Measurements from ENCODE around the gene HIF3A. TPM values are rescaled to one million over a fixed set of nuclear protein-coding genes. Genes with fewer than 3 reads are reported as not detected.

Gene HIF3A
- total and polyA plus RNA-seq, 2 of the 8 experiments (the other 6 are each of a cell fraction or from before 2014, with no cell fraction given) = 38.6 to 38.8 TPM

DNA sequence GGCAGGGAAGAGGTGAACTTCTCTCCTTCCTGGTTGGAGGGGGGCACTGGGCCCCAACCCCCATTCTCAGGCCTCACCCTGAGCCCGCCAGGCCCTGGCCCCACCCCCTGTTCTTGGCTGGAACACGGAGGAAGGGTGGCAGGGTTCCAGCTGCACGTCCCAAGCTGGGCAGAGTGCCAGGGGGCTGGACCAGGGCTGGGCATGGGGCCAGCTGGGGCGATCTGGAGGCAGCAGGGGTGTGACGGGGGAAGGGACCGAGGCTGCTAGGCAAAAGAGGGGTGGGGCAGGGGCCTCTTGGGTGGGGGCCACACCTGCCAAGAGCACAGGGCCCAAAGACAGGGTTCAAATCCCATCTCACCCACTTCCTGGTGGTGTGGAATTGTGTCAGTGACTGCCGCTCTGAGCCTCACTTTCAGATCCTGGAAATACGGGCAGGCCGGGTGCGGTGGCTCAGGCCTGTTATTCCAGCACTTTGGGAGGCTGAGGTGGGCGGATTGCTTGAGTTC is 2.2 kb downstream of the HIF3A start:
- Histone ChIP-seq H2BK120ac (replicated peaks; ENCODE audit: low read depth, low read length) (no peak overlapping the region), H2BK5ac (ENCODE audit: low read depth, low read length) (no peak overlapping the region), H3K36me3 (ENCODE audit: control insufficient read depth in 2 of 4, insufficient read depth in 4 of 4, low read length in 3 of 4) (no peaks in the 10 kb centered on the region), H3K56ac (replicated peaks; ENCODE audit: insufficient read length, low read depth, low read length) (no peak overlapping the region), H2BK15ac (ENCODE audit: low read length) (no peak overlapping the region), H2BK20ac (ENCODE audit: low read length) (no peak overlapping the region), H3K18ac (ENCODE audit: extremely low read depth, low read length) (no peak overlapping the region), H4K8ac (ENCODE audit: extremely low read depth, insufficient read depth, low read length) (no peak overlapping the region), H3K4me3 (ENCODE audit: extremely low read depth in 1 of 4, insufficient read depth in 2 of 4, low read depth in 3 of 4, low read length in 4 of 4) (peak overlapping the region in 2 of 4 experiments; percentile 26 to 88; a peak in 3 of 8 replicates), H3K9ac (replicated peaks in 1 of 4; ENCODE audit: extremely low read depth in 1 of 4, low read depth in 3 of 4, low read length in 3 of 4) (no peak overlapping the region), H3K27ac (ENCODE audit: low read depth, low read length) (no peak overlapping the region), H2BK12ac (ENCODE audit: low read depth, low read length) (no peak overlapping the region), H3K4ac (replicated peaks; ENCODE audit: insufficient read length, low read depth, low read length) (no peak overlapping the region), H3K79me2 (ENCODE audit: control insufficient read depth in 1 of 2, insufficient read depth in 2 of 2, low read length in 2 of 2) (peaks cover 0 to 2% of the 10 kb centered on the region in 2 experiments; a peak in 1 of 4 replicates), H3K4me2 (ENCODE audit: insufficient read depth in 1 of 2, low read depth in 2 of 2, low read length in 2 of 2) (peak overlapping the region; percentile 81 to 88), H3K27me3 (replicated peaks in 1 of 4; ENCODE audit: control insufficient read depth in 3 of 4, extremely low read depth in 1 of 4, insufficient read depth in 3 of 4, low read length in 3 of 4) (peaks cover 0 to 2% (median 0%) of the 10 kb centered on the region in 4 experiments; a peak in 1 of 7 replicates), H2AFZ (ENCODE audit: low read length) (no peak overlapping the region), H3K23ac (ENCODE audit: insufficient read length) (no peak overlapping the region), H4K5ac (ENCODE audit: insufficient read length, low read depth, low read length) (no peak overlapping the region), H2AK5ac (ENCODE audit: low read depth, low read length) (no peak overlapping the region), H3K14ac (ENCODE audit: insufficient read length) (no peak overlapping the region), H3K79me1 (ENCODE audit: low read depth, low read length) (no peaks in the 10 kb centered on the region), H4K20me1 (replicated peaks in 1 of 2; ENCODE audit: control insufficient read depth in 1 of 2, insufficient read depth in 2 of 2, low read length in 2 of 2) (peaks cover 0 to 3% of the 10 kb centered on the region in 2 experiments), H4K91ac (replicated peaks; ENCODE audit: insufficient read length, low read length) (no peak overlapping the region), H3K9me3 (ENCODE audit: insufficient read depth in 2 of 2, low read depth in 1 of 2, low read length in 1 of 2) (no peaks in the 10 kb centered on the region), H3K4me1 (replicated peaks in 1 of 4; ENCODE audit: control insufficient read depth in 3 of 4, insufficient read depth in 4 of 4, low read length in 3 of 4) (peaks cover 6 to 44% (median 34%) of the 10 kb centered on the region in 4 experiments), H3K23me2 (ENCODE audit: low read depth, low read length) (peaks cover 13% of the 10 kb centered on the region)
- FAIRE-seq = no peak
- 62% methylated on average over 10 of the region's 11 CpGs; no CpG with 5 or more reads in 1 of the 2 experiments for WGBS, 2 experiments (ENCODE audit: extremely low coverage in 1 of 2, insufficient coverage in 1 of 2, insufficient read length in 1 of 2, insufficient replicate concordance in 2 of 2, low coverage in 1 of 2, low lambda C conversion rate in 2 of 2, missing lambda C conversion rate in 1 of 2)
- DNase-seq (ENCODE audit: low read depth in 1 of 2, low spot score in 2 of 2) = no peak
- ChIA-PET CTCF (ENCODE audit: partially characterized antibody) (interaction anchor here (1.0 to 15.4 kb wide), 6 partner anchors 9 to 209 kb away, joined by 3 to 145 read pairs (median 5); no protein-coding TSS in a partner anchor), POLR2A (ENCODE audit: partially characterized antibody) (interaction anchor here (1.5 kb wide), 1 partner anchor 20 kb away, joined by 3 read pairs; no protein-coding TSS in a partner anchor)
- TF ChIP-seq EGR1 (IDR thresholded peaks at IDR 0.05; ENCODE audit: borderline replicate concordance, low read depth, low read length) (no peak), MAX (IDR thresholded peaks at IDR 0.05) (no peak), SIRT6 (IDR thresholded peaks at IDR 0.05; ENCODE audit: low read length) (no peak), ATF2 (IDR thresholded peaks at IDR 0.05; ENCODE audit: low read length) (no peak), JUN (IDR thresholded peaks at IDR 0.05; ENCODE audit: low read depth, low read length) (no peak), ZNF274 (IDR thresholded peaks at IDR 0.05; ENCODE audit: borderline replicate concordance, extremely low read depth, low read length) (no peak), CHD1 (IDR thresholded peaks at IDR 0.05; ENCODE audit: low read depth, low read length) (no peak)

Measured in H1 (cell line).